Nephron (organoid): Measurements from ENCODE around the gene MGMT.

Source experiments
- H3K27ac Mint-ChIP-seq, 3 experiments: 2 replicates each; pipeline ENCODE4 v1.8.0; 2020; ENCODE audit warnings: mixed read lengths in 3 of 3, mild to moderate bottlenecking in 2 of 3, moderate library complexity in 1 of 3
- H3K27me3 Mint-ChIP-seq: 2 replicates; pipeline ENCODE4 v1.8.0; 2021; ENCODE audit warnings: low read depth, mild to moderate bottlenecking, moderate library complexity, mixed read lengths
- H3K36me3 Mint-ChIP-seq: 2 replicates; pipeline ENCODE4 v1.8.0; 2020; ENCODE audit warnings: low read depth, mixed read lengths
- H3K4me1 Mint-ChIP-seq: 2 replicates; pipeline ENCODE4 v1.8.0; 2020; ENCODE audit warnings: mixed read lengths
- H3K4me3 Mint-ChIP-seq, 3 experiments: 2 replicates each; pipeline ENCODE4 v1.8.0; 2020; ENCODE audit warnings: mild to moderate bottlenecking in 3 of 3, mixed read lengths in 3 of 3, moderate library complexity in 2 of 3
- H3K9me3 Mint-ChIP-seq: 2 replicates; pipeline ENCODE4 v1.8.0; 2020; ENCODE audit warnings: mixed read lengths
- CTCF ChIP-seq, 3 experiments: fragments of 200-600 bp; sonication (generic); IDR thresholded peaks; one replicate each; pipeline ENCODE4 v1.5.0; 2021; ENCODE audit warnings: antibody characterized with exemption in 3 of 3; ENCODE audit not compliant: unreplicated experiment in 3 of 3

Gene MGMT

GRCh38 chr10:129713659-129714265 is 246.7 kb downstream of the MGMT start:
- no peak for TF ChIP-seq CTCF (IDR thresholded peaks at IDR 0.05; ENCODE audit: unreplicated experiment in 3 of 3)
- H3K4me1 Mint-ChIP-seq = no peaks in the 10 kb centered on the region
- H3K36me3 Mint-ChIP-seq = peaks cover 5% of the 10 kb centered on the region
- H3K9me3 Mint-ChIP-seq = no peaks in the 10 kb centered on the region
- H3K27me3 Mint-ChIP-seq = peaks cover 9% of the 10 kb centered on the region
- no peak overlapping the region for H3K27ac Mint-ChIP-seq
- no peak overlapping the region for H3K4me3 Mint-ChIP-seq

GRCh38 chr10:129715805-129716204 is 248.8 kb downstream of the MGMT start:
- no peak overlapping the region for H3K4me3 Mint-ChIP-seq
- H3K27me3 Mint-ChIP-seq = peaks cover 5% of the 10 kb centered on the region
- no peaks in the 10 kb centered on the region for H3K4me1 Mint-ChIP-seq
- no peak overlapping the region for H3K27ac Mint-ChIP-seq
- H3K36me3 Mint-ChIP-seq = peaks cover 6% of the 10 kb centered on the region
- no peak for TF ChIP-seq CTCF (IDR thresholded peaks at IDR 0.05; ENCODE audit: unreplicated experiment in 3 of 3)
- peaks cover 5% of the 10 kb centered on the region for H3K9me3 Mint-ChIP-seq

GRCh38 chr10:129716211-129716681 is 249.2 kb downstream of the MGMT start:
- no peak for TF ChIP-seq CTCF (IDR thresholded peaks at IDR 0.05; ENCODE audit: unreplicated experiment in 3 of 3)
- peaks cover 8% of the 10 kb centered on the region for H3K9me3 Mint-ChIP-seq
- H3K27me3 Mint-ChIP-seq = peaks cover 2% of the 10 kb centered on the region
- no peaks in the 10 kb centered on the region for H3K4me1 Mint-ChIP-seq
- no peak overlapping the region for H3K4me3 Mint-ChIP-seq
- no peak overlapping the region for H3K27ac Mint-ChIP-seq
- H3K36me3 Mint-ChIP-seq = peaks cover 10% of the 10 kb centered on the region

GRCh38 chr10:129716881-129717280 is 249.8 kb downstream of the MGMT start:
- peaks cover 14% of the 10 kb centered on the region for H3K9me3 Mint-ChIP-seq
- H3K4me1 Mint-ChIP-seq = no peaks in the 10 kb centered on the region
- no peak for TF ChIP-seq CTCF (IDR thresholded peaks at IDR 0.05; ENCODE audit: unreplicated experiment in 3 of 3)

GRCh38 chr10:129717816-129718547 is 250.9 kb downstream of the MGMT start:
- Mint-ChIP-seq H3K27ac (no peak overlapping the region), H3K4me3 (no peak overlapping the region), H3K36me3 (peaks cover 21% of the 10 kb centered on the region), H3K27me3 (no peaks in the 10 kb centered on the region), H3K9me3 (peaks cover 17% of the 10 kb centered on the region), H3K4me1 (no peaks in the 10 kb centered on the region)
- no peak for TF ChIP-seq CTCF (IDR thresholded peaks at IDR 0.05; ENCODE audit: unreplicated experiment in 3 of 3)

More at GRCh38 chr10:129716881-129717280, 249.8 kb downstream of the MGMT start:
- H3K27ac Mint-ChIP-seq = no peak overlapping the region
- H3K4me3 Mint-ChIP-seq = no peak overlapping the region
- peaks cover 16% of the 10 kb centered on the region for H3K36me3 Mint-ChIP-seq
- no peaks in the 10 kb centered on the region for H3K27me3 Mint-ChIP-seq
